Esophagus muscularis mucosa (tissue), 4 donors: ENCODE measurements around the gene DDI2. TPM values are rescaled to one million over a fixed set of nuclear protein-coding genes. Genes with fewer than 3 reads are reported as not detected.
A peak's percentile ranks its signal among the peaks of the same experiment; 100 is the strongest.

Source experiments
- DNase-seq: peaks from one replicate; pipeline ENCODE4 v3.0.0-alpha.2; 2017; ENCODE audit errors: extremely low spot score
- H3K27ac ChIP-seq, 4 donors: fragments of 200-600 bp; sonication (generic); replicated peaks in 1 of 4; 1 replicate in 3 of 4; 2 replicates in 1 of 4; pipeline ENCODE4 v1.5.1; 2016 to 2019; ENCODE audit warnings: mild to moderate bottlenecking in 1 of 4
- H3K27me3 ChIP-seq, 4 donors: fragments of 200-600 bp; sonication (generic); one replicate each; pipeline versions ENCODE4 v1.5.1 to v1.6.0; 2016 to 2019
- H3K36me3 ChIP-seq, 4 donors: fragments of 200-600 bp; sonication (generic); one replicate each; pipeline ENCODE4 v1.5.1; 2016 to 2019
- H3K4me1 ChIP-seq, 4 donors: fragments of 200-600 bp; sonication (generic); one replicate each; pipeline ENCODE4 v1.5.1; 2016 to 2019
- H3K4me3 ChIP-seq, 4 donors: fragments of 200-600 bp; sonication (generic); 1 replicate in 2 of 4; 2 replicates in 2 of 4; pipeline ENCODE4 v1.5.1; 2016 to 2019; ENCODE audit warnings: mild to moderate bottlenecking in 4 of 4, moderate library complexity in 1 of 4
- H3K9me3 ChIP-seq, 4 donors: fragments of 200-600 bp; sonication (generic); 1 replicate in 3 of 4; 2 replicates in 1 of 4; pipeline ENCODE4 v1.5.1; 2016 to 2019
- EP300 ChIP-seq: sonication (generic); formaldehyde crosslinking; IDR thresholded peaks from one replicate; pipeline ENCODE4 v1.6.1; 2017; ENCODE audit warnings: antibody characterized with exemption
- POLR2A ChIP-seq: fragments of 450-650 bp; IDR thresholded peaks from one replicate; pipeline ENCODE4 v1.6.1; 2017; ENCODE audit warnings: antibody characterized with exemption, moderate library complexity, mild to moderate bottlenecking, low read depth
- POLR2AphosphoS5 ChIP-seq, 2 donors: sonication (generic); formaldehyde crosslinking; IDR thresholded peaks; one replicate each; pipeline ENCODE4 v1.6.1; 2017; ENCODE audit warnings: antibody characterized with exemption in 2 of 2
- WGBS: methylation state at CpG from one replicate; pipeline ENCODE4 v1.1.5; 2018; 5-methylcytosine and 5-hydroxymethylcytosine counted together
- intact Hi-C: fragments of 100-400 bp; cut with DNase I; formaldehyde crosslinking; loops from one replicate; pipeline ENCODE4 v1.15.1; 2023
- small RNA-seq, 3 donors: library from RNA; depleted of rRNA; stranded (forward); fragments of <200 nt; gene quantifications; one replicate each; pipeline ENCODE3, GENCODE V24; 2016
- total RNA-seq, 4 donors: library from RNA; depleted of rRNA; stranded (reverse); fragments of >200 nt; gene quantifications; one replicate each; pipeline versions ENCODE4 v1.1.0 to v1.2.1, GENCODE V29; 2016
- TF ChIP-seq, protein P1 (sequence below), 3 experiments: fragments of 200-600 bp in 2 of 3; fragments of 450-650 bp in 1 of 3; sonication (generic) in 2 of 3; IDR thresholded peaks; one replicate each; pipeline ENCODE4 v1.5.1; 2017 to 2019; ENCODE audit warnings: antibody characterized with exemption in 3 of 3, mild to moderate bottlenecking in 2 of 3, moderate library complexity in 1 of 3

DDI2 gene
- total RNA-seq, 4 donors from 2014 or later, result 14.4 to 24.9 (median 17.2) TPM

DNA sequence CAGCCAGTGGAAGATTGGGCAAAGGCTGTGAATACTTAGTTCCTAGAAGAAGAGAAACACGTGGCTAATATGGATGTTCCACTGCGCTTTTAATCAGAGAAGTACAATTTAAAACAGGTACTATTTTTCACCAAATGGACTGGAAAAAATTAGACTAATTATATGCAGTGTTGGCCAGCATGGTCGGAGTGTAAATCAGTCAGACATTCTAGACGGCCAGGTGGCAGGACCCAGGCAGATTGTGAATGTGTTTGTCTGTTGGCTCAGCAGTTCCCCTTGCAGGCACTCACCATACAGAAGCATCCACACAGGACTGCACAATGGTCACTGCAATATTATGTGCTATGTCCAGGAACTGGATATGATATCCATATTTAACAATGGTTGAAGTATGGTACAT is 94.9 kb downstream of the DDI2 start:
- Histone ChIP-seq H3K36me3 (peaks cover 11 to 14% (median 12%) of the 10 kb centered on the region in 4 donors), H3K9me3 (no peaks in the 10 kb centered on the region), H3K4me1 (peaks cover 43 to 74% (median 56%) of the 10 kb centered on the region in 4 donors), H3K27ac (no peak overlapping the region), H3K4me3 (no peak overlapping the region), H3K27me3 (no peaks in the 10 kb centered on the region)
- TF ChIP-seq POLR2A (no peak), POLR2AphosphoS5 (IDR thresholded peaks at IDR 0.05) (no peak), EP300 (no peak)
- TF ChIP-seq, protein P1, sequence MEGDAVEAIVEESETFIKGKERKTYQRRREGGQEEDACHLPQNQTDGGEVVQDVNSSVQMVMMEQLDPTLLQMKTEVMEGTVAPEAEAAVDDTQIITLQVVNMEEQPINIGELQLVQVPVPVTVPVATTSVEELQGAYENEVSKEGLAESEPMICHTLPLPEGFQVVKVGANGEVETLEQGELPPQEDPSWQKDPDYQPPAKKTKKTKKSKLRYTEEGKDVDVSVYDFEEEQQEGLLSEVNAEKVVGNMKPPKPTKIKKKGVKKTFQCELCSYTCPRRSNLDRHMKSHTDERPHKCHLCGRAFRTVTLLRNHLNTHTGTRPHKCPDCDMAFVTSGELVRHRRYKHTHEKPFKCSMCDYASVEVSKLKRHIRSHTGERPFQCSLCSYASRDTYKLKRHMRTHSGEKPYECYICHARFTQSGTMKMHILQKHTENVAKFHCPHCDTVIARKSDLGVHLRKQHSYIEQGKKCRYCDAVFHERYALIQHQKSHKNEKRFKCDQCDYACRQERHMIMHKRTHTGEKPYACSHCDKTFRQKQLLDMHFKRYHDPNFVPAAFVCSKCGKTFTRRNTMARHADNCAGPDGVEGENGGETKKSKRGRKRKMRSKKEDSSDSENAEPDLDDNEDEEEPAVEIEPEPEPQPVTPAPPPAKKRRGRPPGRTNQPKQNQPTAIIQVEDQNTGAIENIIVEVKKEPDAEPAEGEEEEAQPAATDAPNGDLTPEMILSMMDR (IDR thresholded peaks at IDR 0.05), result no peak
- WGBS, result 72% methylated on average over 4 of the region's 4 CpGs
- intact Hi-C loops, result no loop called here
- no peak for DNase-seq

- Histone ChIP-seq H3K4me1 (peaks cover 51 to 73% (median 64%) of the 10 kb centered on the region in 4 donors), H3K36me3 (peaks cover 30 to 38% (median 36%) of the 10 kb centered on the region in 4 donors)
- 46% methylated on average over 4 of the region's 4 CpGs for WGBS
Measured at GRCh38 chr1:15714406-15715136, 97.3 kb downstream of the DDI2 start.

DNA sequence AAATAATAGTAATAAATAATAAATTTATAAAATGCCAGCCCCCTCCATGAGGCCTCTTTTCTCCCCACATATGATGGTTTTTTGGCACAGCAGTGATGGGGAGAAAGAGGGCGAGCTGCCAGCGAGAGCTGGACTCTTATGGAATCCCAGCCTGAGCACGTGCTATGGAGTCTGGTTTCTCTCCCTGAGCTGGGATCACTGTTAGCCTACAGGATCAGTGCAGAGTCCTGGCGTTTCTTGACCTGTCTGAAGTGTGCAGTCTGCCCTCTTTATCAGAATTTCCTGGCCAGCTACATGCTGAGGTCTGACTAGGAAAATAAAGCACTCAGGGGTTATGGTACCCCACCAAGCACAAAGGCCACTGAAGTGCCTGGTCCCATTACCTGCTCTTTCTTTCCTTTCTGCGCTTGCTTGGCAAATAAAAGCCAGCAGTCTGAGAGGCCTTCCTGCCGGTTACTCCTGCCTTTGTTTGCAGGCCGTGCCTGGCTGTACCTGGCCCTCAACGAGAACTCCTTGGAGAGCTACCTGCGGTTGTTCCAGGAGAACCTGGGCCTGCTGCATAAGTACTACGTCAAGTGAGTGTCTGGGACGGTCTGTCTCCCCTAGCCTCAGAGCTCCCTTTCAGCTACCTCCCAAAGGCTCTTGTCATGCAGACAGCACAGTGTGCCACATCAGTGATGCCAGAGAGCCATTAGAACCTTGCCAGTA is 100.3 kb downstream of the DDI2 start:
- no peaks in the 10 kb centered on the region for H3K27me3 ChIP-seq
- peak overlapping the region in 3 of 4 donors; percentile 13 to 62 (median 16) for H3K27ac ChIP-seq
- intact Hi-C loops, result no loop called here
- no peak overlapping the region for H3K4me3 ChIP-seq
- no peaks in the 10 kb centered on the region for H3K9me3 ChIP-seq
- TF ChIP-seq, protein P1 (IDR thresholded peaks at IDR 0.05), result no peak
- TF ChIP-seq POLR2A (no peak), EP300 (no peak), POLR2AphosphoS5 (IDR thresholded peaks at IDR 0.05) (no peak)
- no peak for DNase-seq
- WGBS, result 76% methylated on average over 11 of the region's 11 CpGs
- peaks cover 55 to 68% (median 60%) of the 10 kb centered on the region in 4 donors for H3K4me1 ChIP-seq
- peaks cover 48 to 67% (median 66%) of the 10 kb centered on the region in 4 donors for H3K36me3 ChIP-seq

More at GRCh38 chr1:15714406-15715136, 97.3 kb downstream of the DDI2 start:
- Histone ChIP-seq H3K27ac (peak overlapping the region; percentile 47 to 80 (median 65)), H3K27me3 (no peaks in the 10 kb centered on the region), H3K4me3 (peak overlapping the region in 1 of 4 donors; percentile 15), H3K9me3 (no peaks in the 10 kb centered on the region)
- intact Hi-C loops, result no loop called here
- DNase-seq, result no peak
- no peak for TF ChIP-seq POLR2A
- TF ChIP-seq POLR2AphosphoS5 (IDR thresholded peaks at IDR 0.05), result peak; percentile 62 to 76
- TF ChIP-seq EP300, result no peak

DNA sequence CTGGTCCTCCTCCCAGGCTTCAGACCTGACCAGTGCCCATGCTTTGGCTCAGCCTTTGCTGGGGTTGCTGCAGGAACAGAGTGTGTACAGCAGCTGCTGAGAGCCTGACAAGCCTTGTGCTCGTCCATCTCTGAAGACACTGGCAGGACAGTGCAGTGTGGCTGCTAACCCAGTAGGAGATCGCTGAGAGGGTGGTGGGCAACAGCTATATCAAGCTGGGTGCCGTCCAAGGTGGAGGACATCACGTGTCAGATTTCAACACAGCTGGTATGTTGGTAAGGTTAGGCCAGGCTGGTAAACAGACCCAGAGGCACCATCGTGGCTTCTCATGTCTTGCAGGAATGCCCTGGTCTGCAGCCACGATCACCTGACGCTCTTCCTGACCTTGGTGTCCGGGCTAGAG is 100.9 kb downstream of the DDI2 start:
- H3K9me3 ChIP-seq, result no peaks in the 10 kb centered on the region
- peaks cover 53 to 74% (median 72%) of the 10 kb centered on the region in 4 donors for H3K36me3 ChIP-seq
- TF ChIP-seq, protein P1 (IDR thresholded peaks at IDR 0.05), result no peak
- TF ChIP-seq POLR2A (no peak), POLR2AphosphoS5 (IDR thresholded peaks at IDR 0.05) (no peak), EP300 (no peak)
- 97% methylated on average over 3 of the region's 8 CpGs for WGBS
- H3K27ac ChIP-seq, result peak overlapping the region in 3 of 4 donors; percentile 13 to 62 (median 16)
- no peak for DNase-seq
- H3K27me3 ChIP-seq, result no peaks in the 10 kb centered on the region
- intact Hi-C loops, result no loop called here
- no peak overlapping the region for H3K4me3 ChIP-seq
- peaks cover 55 to 62% (median 61%) of the 10 kb centered on the region in 4 donors for H3K4me1 ChIP-seq

Small RNA genes within 50 kb of the gene (small RNA-seq; reads per million reads assigned to genes)
- gene AL121992.2 (0 reads per million in 3 donors), gene CD24P1 (0 reads per million in 3 donors), gene RNU7-179P (0 reads per million in 3 donors)

Other genes starting within 250 kb of the DDI2 start
- 10 to 100 TPM; 30.3 to 57.4 (median 55.2) TPM for gene EFHD2, start 207.6 kb upstream of the DDI2 start, total RNA-seq
- under 1 TPM in 1 of 4 donors, not detected in 3; 0.66 TPM for gene CTRC, start 179.0 kb upstream of the DDI2 start, total RNA-seq
- not detected for gene CELA2A, start 160.7 kb upstream of the DDI2 start, total RNA-seq
- gene CELA2B, start 141.4 kb upstream of the DDI2 start, total RNA-seq, result not detected
- gene CASP9, start 93.2 kb upstream of the DDI2 start, total RNA-seq, result 10 to 100 TPM in 3 of 4 donors, 1 to 10 TPM in 1; 9.1 to 12.6 (median 11.0) TPM
- 10 to 100 TPM; 12.0 to 13.0 (median 12.4) TPM for gene DNAJC16, start 90.6 kb upstream of the DDI2 start, total RNA-seq
- gene AGMAT, start 32.4 kb upstream of the DDI2 start, total RNA-seq, result not detected
- 10 to 100 TPM; 44.4 to 68.2 (median 55.2) TPM for gene PLEKHM2, start 66.9 kb downstream of the DDI2 start, total RNA-seq
- gene SLC25A34, start 118.8 kb downstream of the DDI2 start, total RNA-seq, result under 1 TPM; 0.66 to 0.97 (median 0.76) TPM
- gene TMEM82, start 125.0 kb downstream of the DDI2 start, total RNA-seq, result not detected
- 100 to 1,000 TPM in 1 of 4 donors, 10 to 100 TPM in 3; 44.9 to 115 (median 71.8) TPM for gene FBLIM1, start 141.3 kb downstream of the DDI2 start, total RNA-seq
- 1 to 10 TPM in 2 of 4 donors, under 1 TPM in 2; 0.52 to 1.3 (median 0.95) TPM for gene UQCRHL, start 190.2 kb downstream of the DDI2 start, total RNA-seq
- 10 to 100 TPM; 34.6 to 49.9 (median 44.7) TPM for gene SPEN, start 230.2 kb downstream of the DDI2 start, total RNA-seq